NCI-H226 (cell line): Measurements from ENCODE around the gene SND1.

Experiments used
- DNase-seq: peaks from one replicate; pipeline ENCODE4 v3.0.0-alpha.2; 2015

Gene SND1

DNA sequence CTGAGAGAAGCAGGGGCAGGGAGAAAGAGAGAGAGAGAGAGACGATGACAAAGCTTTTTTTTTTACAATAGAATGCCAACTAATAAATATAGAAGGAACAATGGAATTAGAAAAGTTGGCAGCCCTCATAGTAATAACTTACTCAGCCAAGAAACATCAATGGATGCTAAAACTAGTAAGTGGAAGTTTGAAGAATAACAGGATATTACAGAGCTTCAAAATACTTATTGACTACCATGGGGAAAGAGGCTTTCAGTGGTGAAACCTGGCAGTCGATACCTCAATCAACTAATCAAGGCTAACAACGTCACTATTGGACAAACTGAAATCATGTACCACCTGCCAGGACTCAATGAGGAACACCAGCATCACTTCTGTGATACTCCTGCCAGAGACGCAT, 479.7 kb downstream of the SND1 start:
- DNase-seq: no peak

DNA sequence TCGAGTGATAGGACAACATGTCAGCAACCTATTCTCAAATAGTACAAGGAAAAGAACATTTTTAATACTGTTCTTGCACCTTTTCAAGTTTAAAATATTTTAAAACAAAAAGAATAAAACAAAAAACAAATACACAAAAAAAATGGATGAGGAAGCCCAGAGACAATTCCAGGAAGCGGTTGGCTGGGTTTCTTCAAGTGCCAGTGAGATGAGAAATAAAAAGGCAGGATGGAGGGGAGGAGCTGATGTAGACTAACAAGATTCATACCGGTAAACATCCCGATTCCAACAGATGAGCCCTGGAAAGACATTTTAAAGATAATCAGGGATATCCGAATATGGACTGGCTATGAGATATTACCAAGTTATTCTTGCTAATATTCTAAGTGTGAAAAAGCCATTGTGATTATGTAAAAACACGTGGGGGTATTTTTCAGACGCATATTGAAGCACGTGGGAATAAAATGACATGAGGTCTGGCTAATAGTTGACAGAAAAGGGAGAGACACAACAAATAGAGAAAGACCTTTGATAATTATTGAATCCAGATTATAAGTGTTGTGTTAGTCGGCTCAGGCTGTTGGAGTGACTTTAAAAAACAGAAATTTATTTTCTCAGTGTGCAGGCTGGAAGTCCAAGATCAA, 480.6 kb downstream of the SND1 start:
- DNase-seq: no peak

DNA sequence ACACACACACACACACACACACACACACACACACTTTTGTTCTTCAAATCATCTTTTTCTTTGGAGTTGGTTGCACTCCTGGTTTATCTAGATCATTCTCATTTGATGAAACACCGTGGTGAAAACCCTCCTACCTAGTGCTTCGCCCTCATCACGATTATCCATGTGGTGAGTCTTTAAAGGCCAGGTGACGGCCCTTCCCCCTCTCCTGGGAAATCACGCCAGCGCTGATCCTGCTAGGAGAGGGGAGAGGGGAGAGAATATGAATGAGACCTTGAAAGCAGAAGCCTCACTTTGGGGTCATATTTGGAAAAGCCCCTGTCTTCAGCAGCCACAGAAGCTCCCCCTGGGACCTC, 483.1 kb downstream of the SND1 start:
- no peak for DNase-seq

DNA sequence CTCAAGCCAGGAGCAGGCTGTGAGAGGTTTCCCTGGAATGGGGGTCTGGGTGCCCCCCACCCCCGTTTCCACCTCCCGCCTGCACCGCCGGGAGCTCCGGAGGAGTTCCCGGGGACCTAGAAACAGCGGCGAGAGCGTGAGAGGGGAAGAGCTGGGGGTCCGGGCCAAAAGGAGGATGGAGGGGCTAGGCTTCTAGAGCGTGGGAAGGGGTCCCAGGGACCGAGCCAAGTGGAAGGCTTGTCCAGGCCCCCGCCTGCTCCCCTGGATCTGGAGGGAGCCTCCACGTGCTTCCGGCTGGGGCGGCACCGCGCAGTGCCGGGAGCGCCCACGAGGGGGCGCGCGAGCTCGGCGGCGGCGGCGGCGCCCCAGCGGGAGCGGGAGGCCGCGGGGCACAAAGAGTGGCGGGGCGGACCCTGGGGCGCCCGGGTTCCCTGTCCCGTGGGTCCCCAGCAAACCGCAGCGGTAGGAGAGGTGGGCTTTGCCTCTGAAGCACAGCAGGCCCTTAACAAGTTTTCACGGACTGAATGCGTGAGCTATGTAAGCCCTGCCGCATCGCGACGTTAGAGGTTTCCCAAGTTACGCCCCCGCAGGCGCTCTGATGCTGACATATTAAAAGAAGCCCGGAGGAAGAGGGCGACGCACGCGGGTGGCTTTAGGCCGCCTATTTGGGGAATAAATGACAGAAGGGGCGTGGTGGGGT, 483.7 kb downstream of the SND1 start:
- DNase-seq: no peak

DNA sequence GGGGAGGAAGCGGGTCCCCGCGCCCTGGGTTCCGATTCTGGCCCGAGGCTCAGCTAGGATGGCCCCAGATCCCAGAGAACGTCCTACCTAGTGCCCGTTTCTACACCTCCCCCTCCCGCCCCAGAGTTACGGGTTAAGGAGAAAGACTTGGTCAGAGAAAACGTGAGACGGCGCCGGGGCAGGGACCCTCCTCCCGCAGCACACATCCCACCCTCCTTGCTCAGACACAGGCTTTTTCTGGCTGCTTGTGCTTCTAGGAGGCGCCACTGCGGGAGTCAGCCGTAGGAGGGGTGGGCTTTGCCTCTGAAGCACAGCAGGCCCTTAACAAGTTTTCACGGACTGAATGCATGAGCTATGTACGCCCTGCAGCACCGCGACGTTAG, 484.2 kb downstream of the SND1 start:
- no peak for DNase-seq

DNA sequence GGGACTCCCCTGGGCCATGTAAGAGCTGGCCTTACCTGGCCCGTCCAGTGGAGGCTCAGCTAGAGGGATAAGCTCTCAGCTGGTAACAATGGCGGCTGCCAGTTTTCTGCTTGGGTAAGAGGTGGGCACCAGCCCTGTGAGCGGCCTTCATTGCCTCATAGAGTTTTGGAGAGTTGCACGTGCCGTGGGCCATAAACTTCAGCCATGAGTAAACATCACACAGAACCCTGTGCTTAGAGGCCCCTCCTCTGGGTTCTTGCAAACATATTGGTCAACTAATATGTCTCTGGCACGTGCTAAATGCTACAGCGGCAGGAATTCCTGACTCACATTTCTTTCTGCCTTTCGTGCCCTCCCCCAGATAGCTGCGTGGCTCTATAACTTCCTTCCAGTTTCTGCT, 485.2 kb downstream of the SND1 start:
- DNase-seq: peak; percentile 75

DNA sequence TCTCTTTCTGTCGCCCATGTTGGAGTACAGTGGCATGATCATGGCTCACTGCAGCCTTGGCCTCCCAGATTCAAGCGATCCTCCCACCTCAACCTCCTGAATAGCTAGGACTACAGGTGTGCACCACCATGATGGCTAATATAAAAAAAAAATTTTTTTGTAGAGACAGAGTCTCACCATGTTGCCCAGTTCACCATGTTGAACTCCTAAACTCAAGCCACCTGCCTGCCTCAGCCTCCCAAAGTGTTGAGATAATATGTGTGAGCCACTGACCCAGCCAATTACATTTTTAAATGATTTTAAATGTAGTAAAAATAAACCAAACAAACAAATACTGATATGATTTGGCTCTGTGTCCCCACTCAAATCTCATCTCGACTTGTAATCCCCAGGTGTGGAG, 487.4 kb downstream of the SND1 start:
- DNase-seq: no peak

GRCh38 chr7:128141683-128142195, 489.7 kb downstream of the SND1 start:
- no peak for DNase-seq
